GM10266 (cell line): Measurements from ENCODE around the gene HSF4.

Experiments used
- DNase-seq: peaks from one replicate; pipeline ENCODE4 v3.0.0; 2012; ENCODE audit errors: extremely low spot score
- CTCF ChIP-seq: IDR thresholded peaks from 2 replicates; pipeline ENCODE4 v1.5.1; 2012; ENCODE audit warnings: mild to moderate bottlenecking, low read depth; ENCODE audit not compliant: control insufficient read depth, insufficient read depth; ENCODE audit errors: missing control alignments

HSF4 gene

DNA sequence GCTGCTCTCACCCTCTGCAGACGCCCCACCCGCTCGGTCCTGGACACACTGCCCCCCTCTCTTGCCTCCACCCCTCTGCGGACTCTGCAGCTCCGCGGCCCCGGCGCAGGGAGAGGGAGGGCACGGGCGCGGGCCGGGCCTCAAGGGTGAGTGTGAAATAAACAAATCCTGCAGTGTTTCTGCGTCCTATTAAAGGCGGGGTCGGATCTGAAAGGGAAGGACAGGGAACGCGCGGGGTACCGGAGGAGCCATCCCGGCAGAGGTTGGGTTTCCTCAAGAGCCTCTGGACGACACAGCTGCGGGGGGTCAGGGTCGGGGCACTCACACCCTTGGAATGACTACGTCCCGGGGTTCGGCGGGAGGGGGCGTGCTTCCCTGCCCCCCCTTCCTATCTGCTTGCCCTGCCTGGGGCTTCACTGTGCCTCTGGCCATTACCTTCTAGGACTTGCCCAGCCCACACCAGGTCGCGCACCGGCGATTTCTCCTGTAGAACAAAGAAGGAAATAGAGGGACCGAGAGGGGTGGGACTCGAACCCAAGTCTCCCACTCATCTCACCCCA, 466 bp upstream of the HSF4 start:
- DNase-seq: no peak
- TF ChIP-seq CTCF: no peak

DNA sequence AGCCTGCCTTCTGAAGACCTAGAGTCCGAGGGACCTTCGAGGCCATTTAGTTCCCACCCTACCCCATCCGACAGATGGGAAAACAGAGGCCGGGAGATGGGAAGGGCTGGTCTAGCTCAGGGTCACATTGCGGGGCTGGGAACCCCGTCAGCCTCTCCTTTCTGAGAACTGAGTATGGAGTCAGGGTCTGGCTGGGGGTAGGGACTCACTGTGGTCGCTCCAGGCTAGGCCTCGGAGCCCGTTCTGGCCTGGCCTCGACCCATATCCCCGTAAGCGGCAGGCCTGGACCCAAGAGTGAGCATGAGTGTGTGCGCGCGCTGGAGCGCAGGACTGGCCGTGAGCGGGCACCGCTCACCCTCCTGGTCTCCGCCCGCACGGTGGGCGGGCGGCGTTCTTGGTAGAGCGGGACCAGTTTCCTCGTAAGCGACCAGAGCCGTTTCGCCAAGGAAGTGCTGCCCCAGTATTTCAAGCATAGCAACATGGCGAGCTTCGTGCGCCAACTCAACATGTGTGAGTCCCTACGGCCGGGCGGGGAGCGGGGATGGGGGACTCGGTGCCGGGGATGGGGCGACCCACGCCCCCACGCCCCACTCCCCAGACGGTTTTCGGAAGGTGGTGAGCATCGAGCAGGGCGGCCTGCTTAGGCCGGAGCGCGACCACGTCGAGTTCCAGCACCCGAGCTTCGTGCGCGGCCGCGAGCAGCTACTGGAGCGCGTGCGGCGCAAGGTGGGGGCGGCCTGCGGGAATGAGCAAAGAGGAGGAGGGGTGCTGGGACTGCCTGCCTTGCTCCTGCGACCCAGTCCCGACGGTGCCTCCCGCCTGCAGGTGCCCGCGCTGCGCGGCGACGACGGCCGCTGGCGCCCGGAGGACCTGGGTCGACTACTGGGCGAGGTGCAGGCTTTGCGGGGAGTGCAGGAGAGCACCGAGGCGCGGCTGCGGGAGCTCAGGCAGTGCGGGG, 855 bp downstream of the HSF4 start:
- no peak for DNase-seq
- TF ChIP-seq CTCF: no peak

- TF ChIP-seq CTCF: no peak
- no peak for DNase-seq
Observed at GRCh38 chr16:67166110-67166547, 1.6 kb downstream of the HSF4 start.

DNA sequence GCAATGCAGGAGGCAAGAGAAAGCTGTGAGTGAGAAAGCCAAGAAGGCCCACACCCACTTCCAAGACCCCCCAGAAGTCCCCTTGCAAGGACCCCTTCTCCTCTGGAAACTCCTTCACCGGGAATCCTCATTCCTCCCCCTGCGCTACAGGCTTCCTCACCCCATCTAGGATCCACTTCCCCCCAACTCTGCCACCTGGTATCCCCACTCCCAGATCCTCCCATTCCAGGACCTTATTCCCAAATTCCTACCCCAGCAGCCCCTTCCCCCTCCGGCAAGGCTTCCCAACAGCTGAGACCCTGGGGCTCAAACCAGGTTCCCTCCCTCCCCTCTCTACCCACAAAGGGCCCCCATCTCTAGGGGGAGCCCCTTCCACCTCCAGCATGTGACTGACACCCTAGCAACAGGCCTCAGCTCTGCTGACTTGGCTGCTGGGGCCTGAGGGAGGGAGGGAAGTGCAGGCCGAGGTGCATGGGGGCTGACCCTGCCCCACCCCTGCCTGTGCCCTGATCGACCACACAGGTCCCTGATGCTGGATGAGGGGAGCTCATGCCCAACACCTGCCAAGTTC, 2.1 kb downstream of the HSF4 start:
- peak; percentile 19 for TF ChIP-seq CTCF
- no peak for DNase-seq

DNA sequence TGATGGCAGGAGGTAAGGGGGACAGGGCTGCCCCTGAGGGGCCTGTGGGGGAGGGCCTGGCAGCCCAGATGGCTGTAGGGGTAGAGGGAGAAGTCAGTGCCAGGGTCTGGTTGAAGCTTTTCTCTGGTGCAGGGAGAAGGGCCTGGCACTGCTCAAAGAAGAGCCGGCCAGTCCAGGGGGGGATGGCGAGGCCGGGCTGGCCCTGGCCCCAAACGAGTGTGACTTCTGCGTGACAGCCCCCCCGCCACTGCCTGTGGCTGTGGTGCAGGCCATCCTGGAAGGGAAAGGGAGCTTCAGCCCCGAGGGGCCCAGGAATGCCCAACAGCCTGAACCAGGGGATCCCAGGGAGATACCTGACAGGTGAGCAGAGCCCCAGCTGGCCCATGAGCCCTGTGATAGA, 3.0 kb downstream of the HSF4 start:
- no peak for DNase-seq
- no peak for TF ChIP-seq CTCF

GRCh38 chr16:67169011-67169451, 4.5 kb downstream of the HSF4 start:
- TF ChIP-seq CTCF: no peak
- DNase-seq: no peak
